Measurements from ENCODE around the gene DOCK2.

DOCK2 gene

DNA sequence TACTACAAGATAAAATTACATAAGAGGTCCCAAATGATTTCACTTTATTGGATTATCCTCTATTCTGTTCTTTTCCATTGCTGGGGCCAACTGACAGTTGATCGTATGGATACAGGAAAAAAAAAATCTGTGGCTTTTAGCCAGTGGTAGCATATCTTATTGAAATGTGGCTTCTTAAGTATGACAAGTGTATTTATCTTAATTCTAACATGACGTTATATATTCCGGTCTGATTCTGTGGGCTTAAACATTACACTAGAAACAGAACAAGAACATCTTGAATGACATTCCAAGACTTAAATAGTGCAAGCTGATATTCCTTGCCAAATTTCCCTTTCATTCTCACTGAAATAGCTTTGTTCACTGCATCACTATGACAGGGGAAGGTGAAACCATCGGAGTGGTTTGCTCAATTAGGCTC is 225.3 kb downstream of the DOCK2 start:
- no peaks in the 10 kb centered on the region; the same call in 1 of the 2 replicates for H3K36me3 ChIP-seq (ENCODE audit: low read length)
- H3K9ac ChIP-seq (ENCODE audit: low read length) = no peak overlapping the region
- no peak overlapping the region for H3K4me3 ChIP-seq (ENCODE audit: insufficient read depth, low read length, poor library complexity, severe bottlenecking)
- no peak overlapping the region for H2AFZ ChIP-seq (ENCODE audit: low read depth, low read length, severe bottlenecking)
- H3K27ac ChIP-seq (ENCODE audit: low read depth, low read length) = no peak overlapping the region
- no peaks in the 10 kb centered on the region for H3F3A ChIP-seq (ENCODE audit: insufficient read depth)
- no peak overlapping the region for H3K4me2 ChIP-seq (ENCODE audit: low read depth, low read length, poor library complexity, severe bottlenecking)
- H3K79me2 ChIP-seq (ENCODE audit: insufficient read depth, low read length) = peaks cover under 1% of the 10 kb centered on the region; the same call in 1 of the 2 replicates
- no peaks in the 10 kb centered on the region for H3K9me2 ChIP-seq (replicated peaks; ENCODE audit: insufficient read depth, low read length)
- no peaks in the 10 kb centered on the region for H4K20me1 ChIP-seq (ENCODE audit: low read depth, low read length)
- H3K9me3 ChIP-seq (ENCODE audit: insufficient read depth, low read length) = no peaks in the 10 kb centered on the region
- no peak for TF ChIP-seq EZH2phosphoT487 (conservative IDR thresholded peaks at IDR 0.05; ENCODE audit: low read length)
- TF ChIP-seq, protein P1, sequence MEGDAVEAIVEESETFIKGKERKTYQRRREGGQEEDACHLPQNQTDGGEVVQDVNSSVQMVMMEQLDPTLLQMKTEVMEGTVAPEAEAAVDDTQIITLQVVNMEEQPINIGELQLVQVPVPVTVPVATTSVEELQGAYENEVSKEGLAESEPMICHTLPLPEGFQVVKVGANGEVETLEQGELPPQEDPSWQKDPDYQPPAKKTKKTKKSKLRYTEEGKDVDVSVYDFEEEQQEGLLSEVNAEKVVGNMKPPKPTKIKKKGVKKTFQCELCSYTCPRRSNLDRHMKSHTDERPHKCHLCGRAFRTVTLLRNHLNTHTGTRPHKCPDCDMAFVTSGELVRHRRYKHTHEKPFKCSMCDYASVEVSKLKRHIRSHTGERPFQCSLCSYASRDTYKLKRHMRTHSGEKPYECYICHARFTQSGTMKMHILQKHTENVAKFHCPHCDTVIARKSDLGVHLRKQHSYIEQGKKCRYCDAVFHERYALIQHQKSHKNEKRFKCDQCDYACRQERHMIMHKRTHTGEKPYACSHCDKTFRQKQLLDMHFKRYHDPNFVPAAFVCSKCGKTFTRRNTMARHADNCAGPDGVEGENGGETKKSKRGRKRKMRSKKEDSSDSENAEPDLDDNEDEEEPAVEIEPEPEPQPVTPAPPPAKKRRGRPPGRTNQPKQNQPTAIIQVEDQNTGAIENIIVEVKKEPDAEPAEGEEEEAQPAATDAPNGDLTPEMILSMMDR (IDR thresholded peaks at IDR 0.05; ENCODE audit: insufficient read depth, low read length, poor library complexity, severe bottlenecking) = no peak
- no peaks in the 10 kb centered on the region for H3K27me3 ChIP-seq (ENCODE audit: low read length)

DNA sequence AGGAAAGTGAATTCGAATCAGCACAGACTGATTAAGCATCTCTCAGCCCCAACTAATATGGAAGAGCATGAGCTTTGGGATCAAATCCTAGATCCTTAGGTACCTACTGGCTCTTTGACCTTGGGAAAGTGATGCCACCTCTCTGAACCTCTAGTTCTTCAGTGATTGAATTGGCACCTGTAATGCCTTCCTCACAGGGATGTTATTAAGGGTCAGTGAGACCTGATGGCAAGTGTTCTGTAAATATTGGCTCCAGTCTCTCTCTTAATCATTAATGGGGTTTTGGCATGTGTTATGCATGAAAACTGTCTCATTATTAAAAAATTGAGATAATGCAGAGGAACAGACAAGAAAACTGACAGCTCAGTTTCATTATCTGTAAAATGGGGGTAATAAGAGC is 227.4 kb downstream of the DOCK2 start:
- TF ChIP-seq, protein P1 (IDR thresholded peaks at IDR 0.05; ENCODE audit: insufficient read depth, low read length, poor library complexity, severe bottlenecking) = no peak
- TF ChIP-seq EZH2phosphoT487 (conservative IDR thresholded peaks at IDR 0.05; ENCODE audit: low read length) = no peak
- H3K36me3 ChIP-seq (ENCODE audit: low read length) = no peaks in the 10 kb centered on the region; the same call in 1 of the 2 replicates
- H3K27ac ChIP-seq (ENCODE audit: low read depth, low read length) = no peak overlapping the region
- no peaks in the 10 kb centered on the region for H3K9me2 ChIP-seq (replicated peaks; ENCODE audit: insufficient read depth, low read length)
- no peak overlapping the region for H3K4me3 ChIP-seq (ENCODE audit: insufficient read depth, low read length, poor library complexity, severe bottlenecking)
- no peak overlapping the region for H3K4me2 ChIP-seq (ENCODE audit: low read depth, low read length, poor library complexity, severe bottlenecking)
- no peaks in the 10 kb centered on the region for H4K20me1 ChIP-seq (ENCODE audit: low read depth, low read length)
- no peak overlapping the region for H2AFZ ChIP-seq (ENCODE audit: low read depth, low read length, severe bottlenecking)
- no peaks in the 10 kb centered on the region for H3K79me2 ChIP-seq (ENCODE audit: insufficient read depth, low read length)
- no peaks in the 10 kb centered on the region for H3F3A ChIP-seq (ENCODE audit: insufficient read depth)
- H3K27me3 ChIP-seq (ENCODE audit: low read length) = no peaks in the 10 kb centered on the region
- no peaks in the 10 kb centered on the region for H3K9me3 ChIP-seq (ENCODE audit: insufficient read depth, low read length)
- no peak overlapping the region for H3K9ac ChIP-seq (ENCODE audit: low read length)

DNA sequence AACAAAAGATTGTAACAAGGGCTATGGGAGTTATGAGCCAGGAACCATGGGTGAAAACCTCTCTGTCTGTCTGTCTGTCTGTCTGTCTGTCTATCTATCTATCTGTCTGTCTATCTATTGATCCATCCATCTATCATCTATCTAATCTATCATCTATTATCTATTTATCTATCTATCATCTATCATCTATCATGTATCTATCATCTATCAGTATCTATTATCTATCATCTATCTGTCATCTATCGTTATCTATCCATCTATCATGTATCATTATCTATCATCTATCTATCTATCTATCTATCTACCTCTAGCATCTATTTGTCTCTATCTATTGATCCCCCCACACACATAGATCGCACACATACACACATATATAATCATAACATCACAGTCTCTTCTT is 230.3 kb downstream of the DOCK2 start:
- no peak overlapping the region for H3K9ac ChIP-seq (ENCODE audit: low read length)
- H2AFZ ChIP-seq (ENCODE audit: low read depth, low read length, severe bottlenecking) = no peak overlapping the region
- H3K79me2 ChIP-seq (ENCODE audit: insufficient read depth, low read length) = no peaks in the 10 kb centered on the region
- H3F3A ChIP-seq (ENCODE audit: insufficient read depth) = no peaks in the 10 kb centered on the region
- H3K27me3 ChIP-seq (ENCODE audit: low read length) = no peaks in the 10 kb centered on the region
- no peak overlapping the region for H3K27ac ChIP-seq (ENCODE audit: low read depth, low read length)
- H3K9me3 ChIP-seq (ENCODE audit: insufficient read depth, low read length) = no peaks in the 10 kb centered on the region
- no peaks in the 10 kb centered on the region for H4K20me1 ChIP-seq (ENCODE audit: low read depth, low read length)
- H3K4me3 ChIP-seq (ENCODE audit: insufficient read depth, low read length, poor library complexity, severe bottlenecking) = no peak overlapping the region
- TF ChIP-seq, protein P1 (IDR thresholded peaks at IDR 0.05; ENCODE audit: insufficient read depth, low read length, poor library complexity, severe bottlenecking) = no peak
- no peaks in the 10 kb centered on the region for H3K9me2 ChIP-seq (replicated peaks; ENCODE audit: insufficient read depth, low read length)
- no peak overlapping the region for H3K4me2 ChIP-seq (ENCODE audit: low read depth, low read length, poor library complexity, severe bottlenecking)
- no peaks in the 10 kb centered on the region; the same call in 1 of the 2 replicates for H3K36me3 ChIP-seq (ENCODE audit: low read length)
